Sigmoid colon (tissue), 7 donors: Measurements from ENCODE around the gene PHF11. TPM values are rescaled to one million over a fixed set of nuclear protein-coding genes. Genes with fewer than 3 reads are reported as not detected.

ENCODE experiments used
- DNase-seq: peaks from one replicate; pipeline ENCODE4 v3.0.0-alpha.2; 2019
- H3K27ac ChIP-seq, 4 donors: fragments of 200-600 bp; sonication (generic); one replicate each; pipeline ENCODE4 v1.5.1; 2016 to 2019; ENCODE audit warnings: mild to moderate bottlenecking in 1 of 4
- H3K27me3 ChIP-seq, 3 donors: fragments of 200-600 bp; sonication (generic); one replicate each; pipeline ENCODE4 v1.5.1; 2019; ENCODE audit warnings: mild to moderate bottlenecking in 1 of 3
- H3K36me3 ChIP-seq, 4 donors: fragments of 200-600 bp; sonication (generic); one replicate each; pipeline ENCODE4 v1.5.1; 2016 to 2019
- H3K4me1 ChIP-seq, 4 donors: fragments of 200-600 bp; sonication (generic); one replicate each; pipeline ENCODE4 v1.5.1; 2017 to 2019
- H3K4me3 ChIP-seq, 4 donors: fragments of 200-600 bp; sonication (generic); one replicate each; pipeline ENCODE4 v1.5.1; 2017 to 2019; ENCODE audit warnings: mild to moderate bottlenecking in 2 of 4, moderate library complexity in 1 of 4
- H3K9me3 ChIP-seq, 4 donors: fragments of 200-600 bp in 3 of 4; sonication (generic) in 3 of 4; one replicate each; pipeline versions ENCODE4 v1.5.1 to v1.6.1; 2013 to 2019
- EP300 ChIP-seq, 4 donors: sonication (generic); formaldehyde crosslinking; IDR thresholded peaks; one replicate each; pipeline ENCODE4 v1.6.1; 2017; ENCODE audit warnings: antibody characterized with exemption in 4 of 4
- POLR2A ChIP-seq, 2 donors: fragments of 450-650 bp; IDR thresholded peaks; one replicate each; pipeline ENCODE4 v1.6.1; 2016; ENCODE audit warnings: antibody characterized with exemption in 2 of 2, mild to moderate bottlenecking in 2 of 2, moderate library complexity in 2 of 2
- POLR2AphosphoS5 ChIP-seq, 4 donors: sonication (generic); formaldehyde crosslinking; IDR thresholded peaks; one replicate each; pipeline ENCODE4 v1.6.1; 2017; ENCODE audit warnings: antibody characterized with exemption in 4 of 4
- WGBS, 2 donors: extraction: QIAGEN DNeasy Blood & Tissue Kit; methylation state at CpG; one replicate each; pipeline ENCODE4 v1.1.7; 2013; 5-methylcytosine and 5-hydroxymethylcytosine counted together
- intact Hi-C: fragments of 100-400 bp; cut with DNase I; formaldehyde crosslinking; loops from one replicate; pipeline ENCODE4 v1.15.1; 2023
- polyA plus RNA-seq, 3 donors: library from polyadenylated mRNA; stranded (reverse); fragments of 200-250 nt; gene quantifications; one replicate each; pipeline ENCODE4 v1.2.3, GENCODE V29; 2013
- total RNA-seq, 4 donors: library from RNA; depleted of rRNA; stranded (reverse); fragments of >200 nt; gene quantifications; one replicate each; pipeline ENCODE4 v1.1.0, GENCODE V29; 2016
- TF ChIP-seq, protein P1 (sequence below), 4 experiments: fragments of 450-650 bp in 3 of 4; fragments of 200-600 bp in 1 of 4; IDR thresholded peaks; one replicate each; pipeline ENCODE4 v1.5.1; 2016 to 2019; ENCODE audit warnings: antibody characterized with exemption in 4 of 4, mild to moderate bottlenecking in 3 of 4, moderate library complexity in 2 of 4
- donor health status: healthy with polysubstance abuse.
- donor health status: Bipolar disorder and iron deficiency.
- donor health status: healthy.

Gene PHF11
- total and polyA plus RNA-seq, 7 donors, result 20.1 to 52.1 (median 34.3) TPM

DNA sequence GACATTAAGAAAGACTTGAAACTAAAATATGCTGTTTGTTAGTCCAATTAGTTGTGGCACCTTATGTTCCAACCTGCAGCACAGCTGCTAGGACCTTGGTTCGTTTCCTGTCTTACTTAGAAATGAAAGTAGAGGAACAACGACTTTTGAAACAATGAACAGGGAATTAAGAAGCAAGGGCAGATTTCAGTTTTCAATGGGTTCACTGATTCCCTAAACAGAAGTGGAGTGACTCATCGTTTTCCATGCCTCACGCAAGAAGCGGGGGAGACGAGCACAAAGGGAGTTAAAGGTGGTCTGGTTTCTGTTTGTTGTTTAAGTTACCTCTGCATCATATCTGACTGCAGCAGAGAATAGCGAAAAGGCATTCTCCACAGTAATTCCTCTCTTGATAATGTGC lies 44.8 kb downstream of the PHF11 start:
- TF ChIP-seq POLR2AphosphoS5 (IDR thresholded peaks at IDR 0.05) (no peak), EP300 (IDR thresholded peaks at IDR 0.05) (no peak)
- Histone ChIP-seq H3K27me3 (no peaks in the 10 kb centered on the region), H3K36me3 (peaks cover 0 to 54% (median 9%) of the 10 kb centered on the region in 4 donors), H3K4me1 (peaks cover 0 to 4% (median 0%) of the 10 kb centered on the region in 4 donors), H3K9me3 (no peaks in the 10 kb centered on the region), H3K4me3 (no peak overlapping the region), H3K27ac (peak overlapping the region in 3 of 4 donors; percentile 26 to 37 (median 31))
- 54 to 79% methylated on average over 7 of the region's 7 CpGs for WGBS, 2 donors
- intact Hi-C loops, result no loop called here
- DNase-seq, result no peak

- no peak for DNase-seq
- H3K4me1 ChIP-seq, result peaks cover 0 to 4% (median 0%) of the 10 kb centered on the region in 4 donors
- WGBS, 2 donors, result 95 to 99% methylated on average over 3 of the region's 3 CpGs
- H3K9me3 ChIP-seq, result no peaks in the 10 kb centered on the region
- H3K27ac ChIP-seq, result no peak overlapping the region
- H3K36me3 ChIP-seq, result peaks cover 0 to 79% (median 10%) of the 10 kb centered on the region in 4 donors
- intact Hi-C loops, result no loop called here
- no peaks in the 10 kb centered on the region for H3K27me3 ChIP-seq
- TF ChIP-seq POLR2AphosphoS5 (IDR thresholded peaks at IDR 0.05) (no peak), EP300 (IDR thresholded peaks at IDR 0.05) (no peak), POLR2A (IDR thresholded peaks at IDR 0.05) (no peak)
- TF ChIP-seq, protein P1, sequence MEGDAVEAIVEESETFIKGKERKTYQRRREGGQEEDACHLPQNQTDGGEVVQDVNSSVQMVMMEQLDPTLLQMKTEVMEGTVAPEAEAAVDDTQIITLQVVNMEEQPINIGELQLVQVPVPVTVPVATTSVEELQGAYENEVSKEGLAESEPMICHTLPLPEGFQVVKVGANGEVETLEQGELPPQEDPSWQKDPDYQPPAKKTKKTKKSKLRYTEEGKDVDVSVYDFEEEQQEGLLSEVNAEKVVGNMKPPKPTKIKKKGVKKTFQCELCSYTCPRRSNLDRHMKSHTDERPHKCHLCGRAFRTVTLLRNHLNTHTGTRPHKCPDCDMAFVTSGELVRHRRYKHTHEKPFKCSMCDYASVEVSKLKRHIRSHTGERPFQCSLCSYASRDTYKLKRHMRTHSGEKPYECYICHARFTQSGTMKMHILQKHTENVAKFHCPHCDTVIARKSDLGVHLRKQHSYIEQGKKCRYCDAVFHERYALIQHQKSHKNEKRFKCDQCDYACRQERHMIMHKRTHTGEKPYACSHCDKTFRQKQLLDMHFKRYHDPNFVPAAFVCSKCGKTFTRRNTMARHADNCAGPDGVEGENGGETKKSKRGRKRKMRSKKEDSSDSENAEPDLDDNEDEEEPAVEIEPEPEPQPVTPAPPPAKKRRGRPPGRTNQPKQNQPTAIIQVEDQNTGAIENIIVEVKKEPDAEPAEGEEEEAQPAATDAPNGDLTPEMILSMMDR (IDR thresholded peaks at IDR 0.05), result no peak
- H3K4me3 ChIP-seq, result no peak overlapping the region
These were observed 47.9 kb downstream of the PHF11 start for GRCh38 chr13:49543656-49544055.

- H3K27me3 ChIP-seq, result no peaks in the 10 kb centered on the region
- 95 to 96% methylated on average over 4 of the region's 4 CpGs for WGBS, 2 donors
- TF ChIP-seq POLR2AphosphoS5 (IDR thresholded peaks at IDR 0.05) (no peak), EP300 (IDR thresholded peaks at IDR 0.05) (no peak), POLR2A (IDR thresholded peaks at IDR 0.05) (no peak)
- no peak for DNase-seq
- no peaks in the 10 kb centered on the region for H3K4me1 ChIP-seq
- H3K27ac ChIP-seq, result no peak overlapping the region
- no peak overlapping the region for H3K4me3 ChIP-seq
- peaks cover 0 to 84% (median 7%) of the 10 kb centered on the region in 4 donors for H3K36me3 ChIP-seq
- no peaks in the 10 kb centered on the region for H3K9me3 ChIP-seq
- intact Hi-C loops, result no loop called here
These were observed 49.9 kb downstream of the PHF11 start for GRCh38 chr13:49545661-49546060.

GRCh38 chr13:49546561-49546960 lies 50.8 kb downstream of the PHF11 start:
- intact Hi-C loops, result no loop called here
- no peak for TF ChIP-seq EP300 (IDR thresholded peaks at IDR 0.05)
- TF ChIP-seq POLR2A (IDR thresholded peaks at IDR 0.05), result no peak
- no peak for TF ChIP-seq POLR2AphosphoS5 (IDR thresholded peaks at IDR 0.05)
- TF ChIP-seq, protein P1 (IDR thresholded peaks at IDR 0.05), result no peak
- no peak overlapping the region for H3K27ac ChIP-seq
- no peak overlapping the region for H3K4me3 ChIP-seq
- no peaks in the 10 kb centered on the region for H3K4me1 ChIP-seq
- H3K27me3 ChIP-seq, result no peaks in the 10 kb centered on the region
- no peaks in the 10 kb centered on the region for H3K9me3 ChIP-seq
- WGBS, 2 donors, result 91 to 98% methylated on average over 9 of the region's 9 CpGs
- peaks cover 0 to 84% (median 11%) of the 10 kb centered on the region in 4 donors for H3K36me3 ChIP-seq
- no peak for DNase-seq

DNA sequence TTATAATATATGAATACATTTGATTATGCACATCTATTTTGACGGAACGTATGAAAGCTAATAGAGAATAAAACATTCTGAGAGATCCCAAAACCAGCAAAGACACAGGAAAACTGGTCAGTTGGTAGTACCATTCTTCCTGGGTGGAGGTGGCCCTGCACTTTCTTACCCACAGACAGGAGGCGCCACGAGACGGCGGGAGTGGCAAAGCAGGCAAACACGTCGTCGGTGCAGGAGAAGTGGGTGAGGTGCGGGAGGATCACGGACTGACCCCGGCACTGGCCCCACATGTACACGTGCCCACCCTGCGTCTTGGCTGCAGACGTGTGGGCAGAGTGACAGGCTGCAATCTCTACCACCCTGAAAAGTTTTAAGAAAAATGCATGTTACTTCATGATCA lies 53.5 kb downstream of the PHF11 start:
- intact Hi-C loops, result no loop called here
- Histone ChIP-seq H3K9me3 (no peaks in the 10 kb centered on the region), H3K4me1 (no peaks in the 10 kb centered on the region), H3K4me3 (no peak overlapping the region), H3K27me3 (no peaks in the 10 kb centered on the region), H3K27ac (no peak overlapping the region), H3K36me3 (peaks cover 0 to 69% (median 11%) of the 10 kb centered on the region in 4 donors)
- WGBS, 2 donors, result 89 to 93% methylated on average over 15 of the region's 15 CpGs
- no peak for DNase-seq
- TF ChIP-seq, protein P1 (IDR thresholded peaks at IDR 0.05), result no peak
- TF ChIP-seq EP300 (IDR thresholded peaks at IDR 0.05) (no peak), POLR2A (IDR thresholded peaks at IDR 0.05) (no peak), POLR2AphosphoS5 (IDR thresholded peaks at IDR 0.05) (no peak)
